HG03060 (cell line): ENCODE measurements around the gene RNASEH2B.

Experiments
- ATAC-seq: cut with Tn5 transposase; IDR thresholded peaks from one replicate; pipeline ENCODE4 v1.9.1; 2021; ENCODE audit warnings: low read depth, moderate number of reproducible peaks; ENCODE audit not compliant: unreplicated experiment

RNASEH2B gene, protein sequence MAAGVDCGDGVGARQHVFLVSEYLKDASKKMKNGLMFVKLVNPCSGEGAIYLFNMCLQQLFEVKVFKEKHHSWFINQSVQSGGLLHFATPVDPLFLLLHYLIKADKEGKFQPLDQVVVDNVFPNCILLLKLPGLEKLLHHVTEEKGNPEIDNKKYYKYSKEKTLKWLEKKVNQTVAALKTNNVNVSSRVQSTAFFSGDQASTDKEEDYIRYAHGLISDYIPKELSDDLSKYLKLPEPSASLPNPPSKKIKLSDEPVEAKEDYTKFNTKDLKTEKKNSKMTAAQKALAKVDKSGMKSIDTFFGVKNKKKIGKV

DNA sequence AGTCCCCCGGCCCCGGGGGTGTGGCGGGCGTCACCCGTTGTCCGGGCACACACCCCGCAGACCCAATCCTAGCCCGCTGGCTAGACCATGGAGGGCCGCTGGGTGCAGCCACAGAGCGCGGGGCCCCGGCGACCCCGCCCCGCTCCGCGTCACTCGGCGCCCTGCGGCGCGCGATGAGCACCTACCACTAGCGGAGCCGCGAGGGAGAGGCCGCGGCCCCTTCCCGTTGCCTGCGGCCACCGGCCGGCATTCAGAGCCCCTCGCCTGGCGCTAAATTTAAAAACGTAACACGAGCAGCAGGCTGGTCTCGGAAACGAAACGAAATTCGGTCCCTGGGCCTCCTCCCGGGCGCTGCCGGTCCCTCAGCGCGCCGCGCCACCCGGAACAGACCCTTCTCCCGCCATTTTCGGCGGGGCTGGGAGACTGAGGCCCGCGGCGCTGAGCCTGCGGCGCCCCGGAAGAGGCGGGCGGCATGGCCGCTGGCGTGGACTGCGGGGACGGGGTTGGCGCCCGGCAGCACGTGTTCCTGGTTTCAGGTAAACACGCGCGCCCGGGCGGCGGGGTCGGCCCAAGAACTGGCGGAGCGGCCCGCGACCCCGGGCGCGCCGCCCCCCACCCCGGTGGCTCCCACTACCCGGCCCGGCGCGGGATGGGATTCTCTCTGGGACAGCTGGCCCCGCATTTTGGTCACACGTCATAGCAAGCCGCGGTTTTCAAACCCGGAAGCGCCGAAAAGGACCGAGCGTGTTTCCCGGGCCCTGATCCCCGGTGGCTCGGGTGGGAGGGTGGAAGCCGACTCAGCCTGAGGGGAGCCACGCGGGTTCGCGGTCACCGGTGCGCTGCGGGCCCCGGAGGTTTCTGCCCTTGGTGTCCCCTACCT is at the start of gene RNASEH2B:
Gene RNASEH2B (plus strand): TSS at position 187 of the 880 bp plus-strand sequence. CDS start 286 bp downstream, at position 473.
- ATAC-seq = peak; percentile 42

DNA sequence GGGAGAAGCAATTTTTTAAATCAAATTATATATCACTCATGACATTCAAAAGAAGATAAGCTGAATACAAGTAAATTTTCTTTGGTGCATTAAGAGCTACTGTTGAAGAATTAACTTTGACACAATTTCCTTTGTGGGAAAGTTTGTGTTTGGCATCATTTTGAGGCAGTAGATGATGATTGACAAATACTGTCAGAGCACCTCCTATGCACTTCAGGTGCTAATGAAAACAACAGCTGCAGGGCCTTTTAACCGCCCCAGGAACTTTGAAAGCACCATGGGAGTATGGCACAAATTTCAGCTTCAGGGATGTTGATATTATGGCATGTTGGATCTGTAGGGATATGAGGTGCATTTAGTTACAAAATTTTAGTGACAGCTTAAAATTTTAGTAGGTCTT is 45.1 kb upstream of the RNASEH2B start:
- no peak for ATAC-seq

DNA sequence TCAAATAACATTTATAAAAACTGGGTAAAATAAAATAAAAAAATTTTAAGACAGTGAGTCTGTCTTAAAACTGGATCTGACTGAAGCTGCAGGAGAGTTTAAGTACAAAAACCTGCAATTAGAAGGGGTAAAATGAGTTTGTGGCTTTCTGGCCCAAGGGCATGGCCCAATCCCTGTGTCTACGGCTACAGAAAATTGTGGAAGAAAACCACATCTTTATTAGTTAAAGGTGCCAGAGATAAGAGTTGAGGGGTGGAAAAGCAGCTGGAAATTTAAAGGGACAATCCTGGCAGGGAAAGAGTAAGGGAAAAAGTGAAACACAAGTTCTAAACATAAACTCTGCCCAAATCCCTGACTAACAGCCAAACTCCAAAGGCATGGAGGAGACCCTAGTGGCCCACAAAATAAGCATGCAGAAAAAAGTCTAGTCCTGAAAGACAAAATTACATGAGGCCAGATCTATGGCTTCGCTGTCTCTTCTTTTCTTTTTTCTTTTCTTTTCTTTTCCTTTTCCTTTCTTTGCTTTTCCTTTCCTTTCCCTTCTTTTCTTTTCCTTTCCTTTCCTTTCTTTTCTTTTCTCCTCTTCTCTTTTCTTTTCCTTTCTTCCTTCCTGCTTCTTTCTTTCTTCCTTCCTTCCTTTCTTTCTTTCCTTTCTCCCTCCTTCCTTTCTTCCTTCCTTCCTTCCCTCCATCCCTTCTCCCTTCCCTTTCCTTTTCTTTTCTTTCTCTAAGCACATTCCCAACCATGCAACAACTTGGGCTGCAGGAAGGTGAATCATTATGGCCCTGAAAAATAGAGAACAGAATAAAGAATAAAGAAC is 42.6 kb upstream of the RNASEH2B start:
- no peak for ATAC-seq

DNA sequence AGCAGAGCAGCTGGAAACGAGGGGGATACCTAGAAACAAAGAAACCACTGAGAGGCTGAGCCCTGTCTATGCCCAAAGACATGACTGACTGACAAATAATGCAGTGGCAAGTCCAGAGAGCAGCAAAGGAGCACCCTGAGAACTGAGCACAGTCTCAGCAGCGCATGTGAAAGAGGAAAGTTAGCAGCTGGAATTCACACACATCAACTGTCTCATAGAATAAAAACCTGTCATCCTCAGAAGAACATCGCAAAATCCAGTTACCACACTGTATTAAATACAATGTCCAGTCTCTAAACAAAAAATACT is 42.0 kb upstream of the RNASEH2B start:
- no peak for ATAC-seq

DNA sequence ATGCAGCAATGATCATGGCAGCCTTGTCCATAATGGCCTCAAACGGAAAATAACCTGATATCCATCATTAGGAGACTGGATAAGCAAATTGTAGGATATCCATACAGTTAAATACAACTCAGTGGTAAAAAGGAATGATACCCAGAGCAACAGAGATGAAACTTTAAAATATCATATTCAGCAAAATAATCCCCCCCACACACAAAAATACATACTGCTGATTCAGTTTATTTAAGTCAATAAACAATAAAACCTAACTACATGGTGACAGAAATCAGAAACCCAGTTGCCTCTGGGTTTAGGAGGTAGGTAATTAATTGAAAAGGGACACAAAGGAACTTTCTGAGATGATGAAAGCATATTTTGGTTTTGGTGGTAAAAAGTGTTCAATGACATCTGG is 38.2 kb upstream of the RNASEH2B start:
- ATAC-seq = no peak

DNA sequence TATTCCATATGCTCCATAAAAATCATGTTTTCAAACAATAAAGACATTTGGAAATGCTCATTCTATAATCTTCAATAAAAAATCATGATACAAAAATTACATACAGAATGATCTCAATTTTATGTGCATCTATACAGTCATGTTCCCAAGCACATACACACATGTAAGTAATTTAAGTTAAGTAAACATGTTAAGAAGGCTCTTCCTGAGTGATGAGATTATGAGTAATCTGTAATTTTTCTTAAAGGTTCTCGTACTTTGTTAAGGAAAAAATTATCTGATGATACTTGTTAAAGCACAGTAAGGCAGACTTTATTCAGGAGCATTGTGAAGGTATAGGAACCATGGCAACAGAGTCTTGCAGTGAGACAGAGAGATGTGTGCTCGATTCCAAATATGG is 36.1 kb upstream of the RNASEH2B start:
- ATAC-seq = no peak

DNA sequence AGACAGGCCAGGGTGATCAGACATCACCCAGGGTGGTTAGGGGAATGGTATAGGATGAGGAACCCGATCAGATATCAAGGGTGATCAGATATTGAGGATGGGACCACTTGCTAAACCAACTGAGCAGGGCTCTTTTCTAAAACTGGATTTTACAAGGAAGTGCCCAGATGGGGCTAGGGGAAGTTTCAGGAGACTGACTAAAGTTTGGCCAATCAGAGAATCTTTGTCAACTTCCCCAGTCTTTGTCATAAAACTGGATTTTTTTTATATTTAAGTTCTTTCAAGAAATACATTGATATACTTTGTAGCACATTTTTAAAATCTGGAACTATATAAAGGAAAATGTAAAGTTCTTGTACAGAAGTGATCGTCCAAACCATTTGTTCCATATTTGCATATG is 35.6 kb upstream of the RNASEH2B start:
- ATAC-seq = no peak

DNA sequence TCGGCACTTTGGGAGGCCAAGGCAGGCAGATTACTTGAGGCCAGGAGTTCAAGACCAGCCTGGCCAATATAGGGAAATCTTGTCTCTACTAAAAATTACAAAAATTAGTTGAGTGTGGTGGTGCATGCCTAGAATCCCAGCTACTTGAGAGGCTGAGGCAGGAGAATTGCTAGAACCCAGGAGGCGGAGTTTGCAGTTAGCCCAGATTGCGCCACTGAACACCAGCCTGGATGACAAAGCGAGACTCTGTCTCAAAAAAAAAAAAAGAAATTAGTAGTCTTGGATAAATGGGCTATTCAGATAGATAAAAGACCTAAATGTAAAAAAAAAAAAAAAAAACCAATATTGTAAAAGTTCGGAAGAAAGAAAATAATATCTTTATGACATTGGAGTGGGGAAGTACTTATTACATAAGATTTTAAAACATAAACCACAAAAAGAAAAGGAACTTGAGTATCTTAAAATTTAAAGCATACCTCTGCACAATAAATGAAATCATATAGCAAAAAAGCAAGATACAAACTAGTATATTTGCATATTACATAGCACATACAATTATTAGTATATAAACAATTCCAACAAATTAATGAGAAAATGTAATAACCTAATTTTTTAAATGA is 26.7 kb upstream of the RNASEH2B start:
- ATAC-seq = no peak

DNA sequence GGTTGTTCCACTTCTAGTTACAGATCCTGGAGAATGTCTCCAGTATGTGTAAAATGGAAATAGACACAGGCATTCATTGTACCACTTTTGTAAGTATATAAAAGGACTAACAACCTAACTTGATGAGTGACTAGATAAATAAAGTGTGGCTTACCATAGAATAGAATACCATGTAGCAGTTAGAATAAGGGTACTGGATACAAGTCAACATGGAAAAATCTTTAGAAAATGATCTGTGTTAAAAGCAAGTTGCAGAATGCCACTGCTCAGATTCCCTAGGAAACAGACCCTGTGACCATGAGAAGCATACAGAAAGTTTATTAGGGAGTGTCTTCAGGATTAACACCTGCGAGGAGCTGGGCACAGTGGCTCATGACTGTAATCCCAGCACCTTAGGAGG is 25.9 kb upstream of the RNASEH2B start:
- ATAC-seq = no peak

DNA sequence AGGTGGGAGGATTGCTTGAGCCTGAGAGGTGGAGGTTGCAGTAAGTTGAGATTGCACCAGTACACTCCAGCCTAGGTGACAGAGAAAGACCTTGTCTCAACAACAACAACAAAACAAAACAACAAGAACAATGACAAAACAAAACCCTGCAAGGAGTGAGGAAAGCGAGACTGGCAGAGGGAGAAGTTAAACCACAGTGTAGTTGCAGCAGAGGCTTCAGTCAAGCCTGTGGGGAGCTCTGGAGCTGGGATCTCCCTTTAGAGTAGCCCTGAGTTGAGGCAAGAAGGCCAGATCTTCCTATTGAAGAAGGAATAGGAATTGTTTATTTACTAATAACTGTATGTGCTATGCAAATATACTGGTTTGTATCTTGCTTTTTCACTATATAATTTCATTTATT is 25.3 kb upstream of the RNASEH2B start:
- no peak for ATAC-seq

DNA sequence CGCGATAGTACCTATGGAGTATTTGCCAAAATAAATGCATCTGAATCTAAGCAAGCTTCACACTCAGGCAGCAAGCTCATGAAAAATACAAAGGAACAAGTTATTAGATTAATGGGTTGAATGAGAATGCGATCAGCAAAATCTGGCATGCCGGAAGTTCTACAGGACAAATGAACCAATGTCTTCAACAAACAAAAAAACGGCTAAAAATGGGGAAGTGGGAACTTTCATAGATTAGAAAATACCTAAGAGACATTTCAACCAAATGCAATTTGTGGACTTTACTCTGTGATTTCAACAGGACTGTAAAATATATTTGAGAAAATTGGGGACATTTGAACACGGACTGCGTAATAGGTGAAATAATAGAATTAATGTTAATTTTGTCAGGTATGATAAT is 22.4 kb upstream of the RNASEH2B start:
- ATAC-seq = no peak

DNA sequence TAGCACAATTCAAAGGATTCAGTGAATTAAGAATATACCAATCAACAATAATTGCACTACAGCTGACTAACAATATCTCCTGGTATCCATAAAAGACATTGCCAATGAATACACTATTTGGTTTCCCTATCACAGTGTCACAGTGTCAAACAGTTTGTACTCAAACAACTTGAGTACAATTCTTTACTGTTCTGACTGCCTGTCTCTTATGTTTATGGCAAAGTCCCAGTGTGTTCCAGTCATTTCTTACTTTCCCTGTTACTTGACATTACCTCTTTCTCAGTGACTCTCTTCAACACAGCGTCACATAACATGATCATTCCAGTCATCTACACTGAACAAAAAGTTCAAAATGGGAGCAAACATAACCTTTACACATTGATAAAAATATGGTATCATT is 21.2 kb upstream of the RNASEH2B start:
- ATAC-seq = no peak

DNA sequence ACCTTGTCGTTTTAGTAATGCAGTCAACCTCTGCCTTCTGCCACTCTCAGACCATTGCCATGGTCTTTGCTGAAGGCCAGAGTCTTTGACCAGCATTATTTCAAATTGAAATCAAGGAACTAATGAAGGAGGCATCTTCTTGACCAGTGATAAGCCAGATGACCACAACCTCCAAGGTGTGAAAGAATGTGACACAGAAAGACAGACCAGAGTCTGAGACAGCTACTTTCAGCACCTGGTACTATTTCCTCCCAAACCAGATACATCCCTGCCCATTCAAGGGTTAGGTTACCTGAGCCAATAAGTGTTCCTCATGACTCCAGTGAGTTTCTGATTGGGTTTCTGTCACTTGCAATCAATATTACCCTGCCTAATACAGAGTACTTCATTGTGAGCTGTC is 20.3 kb upstream of the RNASEH2B start:
- no peak for ATAC-seq

DNA sequence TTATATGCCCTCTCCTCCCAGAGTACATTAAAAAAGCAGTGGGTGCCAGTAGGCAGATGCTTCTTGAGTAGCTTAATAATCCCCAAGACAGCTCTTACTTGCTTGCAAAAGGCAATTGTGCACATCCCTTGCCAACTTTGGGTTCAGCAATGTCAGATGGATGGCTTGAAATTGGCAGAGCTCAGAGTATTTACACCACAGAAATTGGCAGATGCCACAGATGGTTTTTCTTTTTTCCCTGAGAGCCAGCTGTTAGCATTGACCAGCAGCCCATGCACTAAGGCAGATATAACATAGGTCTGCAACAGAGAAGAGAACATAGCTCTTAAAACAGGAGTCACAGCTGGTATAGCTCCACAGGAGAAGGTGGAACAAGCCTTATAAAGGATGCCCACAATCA is 18.4 kb upstream of the RNASEH2B start:
- no peak for ATAC-seq

DNA sequence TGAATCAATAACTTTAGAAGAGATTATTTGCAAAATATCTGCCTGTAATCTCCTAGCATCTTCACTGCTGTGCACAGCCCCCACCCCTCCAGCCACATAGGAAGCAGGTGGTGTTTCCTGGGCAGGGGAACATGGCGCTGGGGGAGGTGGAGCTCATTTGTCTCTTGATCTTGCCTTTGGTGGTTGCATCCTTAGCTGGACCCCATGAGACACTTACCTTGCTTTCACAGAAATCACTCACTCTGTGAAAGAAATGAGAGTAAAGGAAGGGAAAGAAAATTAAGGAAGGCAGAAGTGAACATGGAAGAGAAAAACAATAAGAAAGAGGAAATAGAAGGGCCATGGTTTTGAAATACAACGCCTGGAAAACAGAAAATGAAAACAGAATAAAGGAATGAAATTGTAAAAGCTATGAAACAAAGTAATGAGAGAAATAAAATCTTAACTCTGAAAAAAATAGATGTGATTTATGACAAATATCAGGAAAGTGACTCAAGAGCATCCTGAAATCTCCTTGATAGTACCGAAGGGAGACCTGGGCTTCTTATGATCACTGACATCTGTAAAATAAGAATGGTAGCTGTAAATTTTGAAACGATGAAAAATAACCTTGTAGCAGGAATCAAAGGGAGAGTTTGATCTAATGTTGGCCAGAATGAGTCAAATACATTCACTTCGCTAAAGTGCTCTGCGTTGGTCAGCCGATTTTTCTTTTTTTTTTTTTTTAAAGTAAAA is 17.2 kb upstream of the RNASEH2B start:
- ATAC-seq = no peak

DNA sequence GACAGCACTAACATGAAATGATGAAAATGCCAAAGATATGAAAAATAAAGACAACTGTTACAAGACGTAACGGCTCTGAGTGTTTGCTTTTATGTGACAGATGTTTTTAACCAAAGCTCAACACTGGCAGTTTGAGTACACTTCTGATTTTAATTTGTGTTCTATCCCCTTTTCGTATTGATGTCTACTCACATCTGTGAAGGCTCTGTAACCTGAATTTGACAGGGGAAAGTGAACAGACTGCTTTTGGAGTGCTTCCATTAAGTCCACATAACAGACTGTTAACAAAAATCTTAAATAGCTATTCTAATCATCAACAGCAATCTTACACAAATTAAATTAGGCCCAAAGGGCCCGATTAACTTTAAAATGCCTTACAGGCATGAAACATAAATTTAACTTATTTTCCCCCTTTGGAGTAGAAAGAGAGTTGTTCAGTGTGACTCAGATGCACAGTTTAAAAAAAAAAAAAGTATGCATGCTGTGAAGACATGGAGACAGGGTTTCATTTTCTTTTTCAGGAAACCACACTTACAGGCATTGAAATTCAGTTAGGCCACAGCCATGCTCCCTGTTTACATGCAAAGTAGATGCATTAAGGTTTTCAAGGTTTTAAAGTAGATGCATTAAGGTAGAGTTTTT is 16.3 kb upstream of the RNASEH2B start:
- ATAC-seq = peak; percentile 66

DNA sequence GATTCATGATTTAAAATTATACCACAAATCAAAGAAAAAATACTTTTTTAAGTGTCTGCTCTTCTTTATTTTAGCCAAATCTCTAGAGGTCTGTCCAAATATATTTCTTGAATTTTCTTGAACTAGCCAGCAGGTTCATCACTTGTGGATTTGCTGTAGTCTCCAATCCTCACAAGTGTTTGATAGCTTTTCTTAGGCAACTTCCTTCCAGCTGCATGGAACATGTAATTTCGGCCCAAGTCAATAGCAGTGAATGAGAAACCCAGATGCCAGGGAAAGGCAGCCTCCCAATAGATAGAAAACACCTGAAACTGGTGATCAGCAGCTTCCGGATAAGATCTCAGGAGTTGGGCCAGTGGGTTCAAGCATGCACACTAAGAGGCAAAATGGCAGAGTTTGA is 15.6 kb upstream of the RNASEH2B start:
- ATAC-seq = no peak

DNA sequence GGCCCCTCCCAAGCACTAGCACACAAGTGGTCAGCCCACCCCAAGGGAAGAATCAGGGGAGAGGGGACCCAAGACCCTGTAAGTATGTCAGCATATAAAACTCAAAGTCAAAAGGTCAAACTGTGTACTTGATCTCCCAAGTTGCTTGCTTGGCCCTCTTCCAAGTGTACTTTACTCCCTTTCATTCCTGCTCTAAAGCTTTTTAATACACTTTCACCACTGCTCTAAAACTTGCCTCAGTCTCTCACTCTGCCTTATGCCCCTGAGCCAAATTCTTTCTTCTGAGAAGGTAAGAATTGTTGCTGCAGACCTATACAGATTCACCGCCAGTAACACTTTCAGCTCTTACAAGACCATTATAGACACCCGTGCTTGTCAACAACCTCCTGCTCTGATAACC is 15.1 kb upstream of the RNASEH2B start:
- ATAC-seq = no peak

DNA sequence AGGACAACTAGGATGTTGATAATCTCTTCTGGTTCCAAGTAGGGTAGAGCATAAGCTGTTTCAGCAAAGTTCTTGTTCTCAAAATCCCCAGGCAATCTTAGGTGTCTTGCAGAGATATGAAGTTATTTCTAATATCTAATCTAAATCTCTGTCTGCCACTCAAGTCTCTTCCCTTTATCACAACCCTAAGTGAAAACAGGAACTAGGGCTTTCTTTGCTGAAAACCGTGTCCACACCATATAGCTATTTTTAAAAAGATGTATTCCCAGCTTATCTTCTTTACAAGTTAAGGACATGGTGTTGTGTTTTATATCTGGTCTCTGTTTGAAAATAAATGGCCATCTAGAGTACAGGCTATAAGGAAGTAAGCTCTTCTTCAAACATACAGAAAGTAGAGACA is 11.3 kb upstream of the RNASEH2B start:
- ATAC-seq = no peak

DNA sequence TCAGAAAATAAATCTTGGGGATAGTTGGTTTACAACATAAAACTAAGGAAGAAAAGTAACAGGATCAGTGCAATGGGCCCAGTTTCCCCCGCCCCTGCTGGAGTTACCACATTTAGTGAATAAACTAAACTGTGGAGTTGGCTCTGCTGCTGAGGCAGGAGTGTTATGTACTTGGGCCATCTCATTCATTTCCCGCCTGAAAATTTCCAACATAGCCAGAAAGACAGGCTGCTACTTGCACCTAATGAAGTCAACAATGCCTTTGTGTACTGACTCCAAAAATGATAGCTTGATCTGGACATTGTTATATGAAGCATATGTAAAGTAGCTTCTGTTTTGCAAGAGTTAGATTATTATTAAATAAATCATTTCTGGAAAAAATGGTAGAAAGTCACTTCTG is 7.9 kb upstream of the RNASEH2B start:
- ATAC-seq = no peak
